Limb (tissue), 2 donors: Measurements from ENCODE around the gene CEBPA.

Experiments used
- DNase-seq, 2 donors: peaks; one replicate each; pipeline ENCODE4 v3.0.0-alpha.2; 2016; ENCODE audit errors: extremely low spot score in 2 of 2

CEBPA gene

GRCh38 chr19:33273881-33274662, 28.3 kb downstream of the CEBPA start:
- peak; percentile 36 to 52 for DNase-seq

GRCh38 chr19:33273065-33273736, 29.1 kb downstream of the CEBPA start:
- no peak for DNase-seq

- no peak for DNase-seq
Measured at GRCh38 chr19:33271246-33272021, 30.9 kb downstream of the CEBPA start.

- no peak for DNase-seq
Measured at GRCh38 chr19:33270769-33271168, 31.6 kb downstream of the CEBPA start.

- DNase-seq, result no peak
Measured at GRCh38 chr19:33269016-33269415, 33.3 kb downstream of the CEBPA start.

- no peak for DNase-seq
Measured at GRCh38 chr19:33268162-33268991, 34.0 kb downstream of the CEBPA start.

GRCh38 chr19:33267706-33268105, 34.6 kb downstream of the CEBPA start:
- no peak for DNase-seq

- no peak for DNase-seq
Measured at GRCh38 chr19:33266974-33267484, 35.3 kb downstream of the CEBPA start.

GRCh38 chr19:33264881-33265445, 37.4 kb downstream of the CEBPA start:
- DNase-seq, result no peak

GRCh38 chr19:33263325-33264023, 38.9 kb downstream of the CEBPA start:
- DNase-seq, result no peak

GRCh38 chr19:33261511-33262189, 40.7 kb downstream of the CEBPA start:
- no peak for DNase-seq

- DNase-seq, result no peak
Measured at GRCh38 chr19:33260628-33261418, 41.5 kb downstream of the CEBPA start.

GRCh38 chr19:33259539-33259938, 42.8 kb downstream of the CEBPA start:
- no peak for DNase-seq

GRCh38 chr19:33257828-33258227, 44.5 kb downstream of the CEBPA start:
- no peak for DNase-seq

- DNase-seq, result no peak
Measured at GRCh38 chr19:33256261-33256660, 46.1 kb downstream of the CEBPA start.

GRCh38 chr19:33255781-33256180, 46.6 kb downstream of the CEBPA start:
- DNase-seq, result no peak

- DNase-seq, result no peak
Measured at GRCh38 chr19:33254245-33254824, 48.0 kb downstream of the CEBPA start.

GRCh38 chr19:33252971-33253370, 49.4 kb downstream of the CEBPA start:
- DNase-seq, result no peak
